Mucosa of gallbladder (tissue), 1 donor: ENCODE data around the gene SH3D19. TPM values are rescaled to one million over a fixed set of nuclear protein-coding genes. Genes with fewer than 3 reads are reported as not detected.
"Not testable (repeated sequence)": the region's sequence is repeated elsewhere in the genome, so short reads cannot be mapped to it uniquely, and the experiment has no call there.

Experiments used
- DNase-seq: peaks from one replicate; pipeline ENCODE4 v3.0.0-alpha.2; 2020; ENCODE audit warnings: low spot score
- total RNA-seq: library from RNA; stranded (reverse); gene quantifications from one replicate; pipeline ENCODE4 v1.2.1, GENCODE V29; 2021
- donor health status: DM: no; HTN: no; CAD: no.

SH3D19 gene
- total RNA-seq, 1 donor from 2014 or later: 136 TPM

- DNase-seq: peak; percentile 57
These were observed 48.4 kb downstream of the SH3D19 start, which contains the start of gene PRSS48 for GRCh38 chr4:151276787-151277562. TSS of gene PRSS48 (plus strand) at chr4:151277161. CDS start at chr4:151277173, 12 bp downstream.

GRCh38 chr4:151268905-151269304 lies 56.5 kb downstream of the SH3D19 start:
- not testable (repeated sequence) for DNase-seq

- DNase-seq: no peak
These were observed 57.4 kb downstream of the SH3D19 start for GRCh38 chr4:151267822-151268535.

GRCh38 chr4:151267104-151267503 lies 58.3 kb downstream of the SH3D19 start:
- no peak for DNase-seq

- DNase-seq: no peak
These were observed 58.9 kb downstream of the SH3D19 start for GRCh38 chr4:151266497-151266896.

- no peak for DNase-seq
These were observed 62.0 kb downstream of the SH3D19 start for GRCh38 chr4:151263455-151263854.

GRCh38 chr4:151260526-151260925 lies 64.9 kb downstream of the SH3D19 start:
- no peak for DNase-seq

- DNase-seq: no peak
These were observed 65.7 kb downstream of the SH3D19 start for GRCh38 chr4:151259752-151260151.

GRCh38 chr4:151257704-151258103 lies 67.7 kb downstream of the SH3D19 start:
- no peak for DNase-seq

GRCh38 chr4:151256134-151256533 lies 69.3 kb downstream of the SH3D19 start:
- DNase-seq: no peak

- not testable (repeated sequence) for DNase-seq
These were observed 69.7 kb downstream of the SH3D19 start for GRCh38 chr4:151255680-151256079.

- DNase-seq: not testable (repeated sequence)
These were observed 70.2 kb downstream of the SH3D19 start for GRCh38 chr4:151255226-151255625.

GRCh38 chr4:151251603-151252304 lies 73.7 kb downstream of the SH3D19 start:
- DNase-seq: no peak

GRCh38 chr4:151250706-151251105 lies 74.7 kb downstream of the SH3D19 start:
- no peak for DNase-seq

- DNase-seq: no peak
These were observed 76.9 kb downstream of the SH3D19 start for GRCh38 chr4:151248519-151248918.

- no peak for DNase-seq
These were observed 78.0 kb downstream of the SH3D19 start for GRCh38 chr4:151247395-151247794.

GRCh38 chr4:151246742-151247141 lies 78.7 kb downstream of the SH3D19 start:
- no peak for DNase-seq

- no peak for DNase-seq
These were observed 83.1 kb downstream of the SH3D19 start for GRCh38 chr4:151242305-151242704.

GRCh38 chr4:151239608-151240007 lies 85.8 kb downstream of the SH3D19 start:
- no peak for DNase-seq

- no peak for DNase-seq
These were observed 86.9 kb downstream of the SH3D19 start for GRCh38 chr4:151238477-151238876.

- no peak for DNase-seq
These were observed 89.4 kb downstream of the SH3D19 start for GRCh38 chr4:151236036-151236435.

- not testable (repeated sequence) for DNase-seq
These were observed 90.0 kb downstream of the SH3D19 start for GRCh38 chr4:151235373-151235772.
